ENCODE data around the gene SNAPC1. TPM values are rescaled to one million over a fixed set of nuclear protein-coding genes. Genes with fewer than 3 reads are reported as not detected.
A peak's percentile ranks its signal among the peaks of the same experiment; 100 is the strongest.

Gene SNAPC1
- total and polyA plus RNA-seq, 2 donors (not counting 3 experiments of a cell fraction or from before 2014, with no cell fraction given), result 12.7 to 14.3 TPM

- FAIRE-seq, result peak; percentile 43
- dilution Hi-C loops (cut with MboI; ENCODE audit: extremely low pct_ligation_motif_present, low sequenced_read_pairs) (no loop called here), intact Hi-C loops (cut with micrococcal nuclease) (no loop called here)
- H3K4me1 ChIP-seq (ENCODE audit: control insufficient read depth, extremely low read depth, insufficient read depth, low read length), result peaks cover 2% of the 10 kb centered on the region
- H3K9me1 ChIP-seq (replicated peaks; ENCODE audit: control insufficient read depth, extremely low read depth, insufficient read depth, low read length), result no peaks in the 10 kb centered on the region
- H3K9ac ChIP-seq (replicated peaks; ENCODE audit: extremely low read depth, insufficient read depth, low read length), result no peak overlapping the region
- no peak overlapping the region for H3K4me2 ChIP-seq (ENCODE audit: insufficient read depth, low read length)
- no peaks in the 10 kb centered on the region for H3K9me3 ChIP-seq (replicated peaks; ENCODE audit: control insufficient read depth, insufficient read depth, low read length)
- H3K36me3 ChIP-seq (ENCODE audit: control insufficient read depth in 2 of 2, extremely low read depth in 1 of 2, insufficient read depth in 2 of 2, low read length in 2 of 2), result no peaks in the 10 kb centered on the region
- H2AFZ ChIP-seq (ENCODE audit: low read depth, low read length), result no peak overlapping the region
- H4K20me1 ChIP-seq (replicated peaks; ENCODE audit: control insufficient read depth, extremely low read depth, insufficient read depth, low read length), result no peaks in the 10 kb centered on the region
- no peaks in the 10 kb centered on the region for H3K27me3 ChIP-seq (ENCODE audit: control insufficient read depth in 2 of 2, insufficient read depth in 2 of 2, low read length in 2 of 2)
- TF ChIP-seq JUN (IDR thresholded peaks at IDR 0.05; ENCODE audit: borderline replicate concordance, insufficient read depth, insufficient read length, low read depth) (peak; percentile 41), POLR2A (IDR thresholded peaks at IDR 0.05; ENCODE audit: low read depth, low read length) (no peak), MAX (IDR thresholded peaks at IDR 0.05; ENCODE audit: insufficient read depth, insufficient read length) (no peak), FOS (IDR thresholded peaks at IDR 0.05; ENCODE audit: borderline replicate concordance, insufficient read depth, low read length) (peak; percentile 43)
- CTCF ChIA-PET, result interaction anchor here (1.4 kb wide), 1 partner anchor 19 kb away, joined by 4 read pairs; no protein-coding TSS in a partner anchor
- POLR2A ChIA-PET, result no interaction called here
- DNase-seq (ENCODE audit: low read depth, low spot score), result peak; percentile 23
- BruUV-seq (replicated peaks), result no TSS peak
- no peak overlapping the region for H3K4me3 ChIP-seq (replicated peaks in 1 of 3; ENCODE audit: insufficient read depth in 1 of 3, low read depth in 1 of 3, low read length in 3 of 3)
- H3K79me2 ChIP-seq (ENCODE audit: control insufficient read depth, insufficient read depth, low read length), result no peaks in the 10 kb centered on the region
- no peak overlapping the region for H3K27ac ChIP-seq (ENCODE audit: insufficient read depth, low read depth, low read length)
These were observed 70.6 kb downstream of the SNAPC1 start for GRCh38 chr14:61832783-61833182.

GRCh38 chr14:61836184-61836583, 74.0 kb downstream of the SNAPC1 start:
- H3K27me3 ChIP-seq (ENCODE audit: control insufficient read depth in 2 of 2, insufficient read depth in 2 of 2, low read length in 2 of 2), result no peaks in the 10 kb centered on the region
- H4K20me1 ChIP-seq (replicated peaks; ENCODE audit: control insufficient read depth, extremely low read depth, insufficient read depth, low read length), result no peaks in the 10 kb centered on the region
- H3K79me2 ChIP-seq (ENCODE audit: control insufficient read depth, insufficient read depth, low read length), result no peaks in the 10 kb centered on the region
- no peak for FAIRE-seq
- H3K27ac ChIP-seq (ENCODE audit: insufficient read depth, low read depth, low read length), result no peak overlapping the region
- TF ChIP-seq MAX (IDR thresholded peaks at IDR 0.05; ENCODE audit: insufficient read depth, insufficient read length) (no peak), POLR2A (IDR thresholded peaks at IDR 0.05; ENCODE audit: low read depth, low read length) (no peak), JUN (IDR thresholded peaks at IDR 0.05; ENCODE audit: borderline replicate concordance, insufficient read depth, insufficient read length, low read depth) (no peak), EZH2 (IDR thresholded peaks at IDR 0.05; ENCODE audit: borderline replicate concordance, low read depth, low read length, severe bottlenecking) (no peak)
- no peak overlapping the region for H3K9ac ChIP-seq (replicated peaks; ENCODE audit: extremely low read depth, insufficient read depth, low read length)
- H3K4me2 ChIP-seq (ENCODE audit: insufficient read depth, low read length), result no peak overlapping the region
- no peak overlapping the region for H3K4me3 ChIP-seq (replicated peaks in 1 of 3; ENCODE audit: insufficient read depth in 1 of 3, low read depth in 1 of 3, low read length in 3 of 3)
- no peaks in the 10 kb centered on the region for H3K9me3 ChIP-seq (replicated peaks; ENCODE audit: control insufficient read depth, insufficient read depth, low read length)
- dilution Hi-C loops (cut with MboI; ENCODE audit: extremely low pct_ligation_motif_present, low sequenced_read_pairs) (no loop called here), intact Hi-C loops (cut with micrococcal nuclease) (loop anchor here (2.0 to 5.0 kb wide), 4 partner anchors 85 to 567 kb away; partner anchors contain the start of gene HIF1A)
- H3K36me3 ChIP-seq (ENCODE audit: control insufficient read depth in 2 of 2, extremely low read depth in 1 of 2, insufficient read depth in 2 of 2, low read length in 2 of 2), result no peaks in the 10 kb centered on the region
- no peak overlapping the region for H2AFZ ChIP-seq (ENCODE audit: low read depth, low read length)
- H3K9me1 ChIP-seq (replicated peaks; ENCODE audit: control insufficient read depth, extremely low read depth, insufficient read depth, low read length), result no peaks in the 10 kb centered on the region
- peaks cover 31% of the 10 kb centered on the region for H3K4me1 ChIP-seq (ENCODE audit: control insufficient read depth, extremely low read depth, insufficient read depth, low read length)
- BruUV-seq (replicated peaks), result no TSS peak
- ChIA-PET CTCF (interaction anchor here (1.5 to 3.3 kb wide), 6 partner anchors 29 to 370 kb away, joined by 7 to 42 read pairs (median 12); no protein-coding TSS in a partner anchor), POLR2A (no interaction called here)
- no peak for DNase-seq (ENCODE audit: low read depth, low spot score)

All from endothelial cell of umbilical vein (primary cell).